ENCODE measurements around the gene OR7D2.
"Not testable (repeated sequence)": the region's sequence is repeated elsewhere in the genome, so short reads cannot be mapped to it uniquely, and the experiment has no call there.

The OR7D2 gene

DNA sequence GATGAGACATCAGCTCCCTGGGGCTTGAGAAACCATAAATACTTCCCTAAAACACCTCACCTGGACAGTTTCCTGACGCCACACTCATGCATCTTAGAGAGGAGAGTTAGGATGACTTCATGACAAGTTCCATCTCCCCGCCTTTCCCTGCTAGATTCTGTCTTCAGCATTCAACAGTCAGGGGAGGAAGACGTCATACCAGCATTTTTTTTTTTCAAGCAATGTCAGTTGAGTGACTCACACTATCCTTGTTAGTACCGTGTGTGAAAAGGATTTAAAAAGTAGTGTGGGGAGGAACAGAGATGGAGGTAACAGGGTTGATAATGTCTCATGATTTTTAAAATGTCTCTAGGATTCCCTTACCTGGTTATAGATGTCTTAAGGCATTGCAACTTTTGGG lies at the start of gene OR7D2:
Gene OR7D2, plus strand, starts transcription at position 79 of the 400 bp plus-strand sequence. CDS start 6,803 bp downstream, outside the sequence.
- peak; percentile 20 for DNase-seq (ENCODE audit: low read depth)

- DNase-seq (ENCODE audit: low read depth), result no peak
Observed at GRCh38 chr19:9130965-9131364, 47.8 kb upstream of the OR7D2 start.

GRCh38 chr19:9132422-9132821 lies 46.4 kb upstream of the OR7D2 start:
- DNase-seq (ENCODE audit: low read depth), result no peak

- no peak for DNase-seq (ENCODE audit: low read depth)
Observed at GRCh38 chr19:9139609-9140158, 39.1 kb upstream of the OR7D2 start.

GRCh38 chr19:9140159-9140874 lies 38.5 kb upstream of the OR7D2 start, which contains the start of gene ZNF317:
Gene ZNF317 (plus strand): TSS chr19:9140397. CDS start chr19:9156017, 15,620 bp downstream.
- peak; percentile 89 for DNase-seq (ENCODE audit: low read depth)

DNA sequence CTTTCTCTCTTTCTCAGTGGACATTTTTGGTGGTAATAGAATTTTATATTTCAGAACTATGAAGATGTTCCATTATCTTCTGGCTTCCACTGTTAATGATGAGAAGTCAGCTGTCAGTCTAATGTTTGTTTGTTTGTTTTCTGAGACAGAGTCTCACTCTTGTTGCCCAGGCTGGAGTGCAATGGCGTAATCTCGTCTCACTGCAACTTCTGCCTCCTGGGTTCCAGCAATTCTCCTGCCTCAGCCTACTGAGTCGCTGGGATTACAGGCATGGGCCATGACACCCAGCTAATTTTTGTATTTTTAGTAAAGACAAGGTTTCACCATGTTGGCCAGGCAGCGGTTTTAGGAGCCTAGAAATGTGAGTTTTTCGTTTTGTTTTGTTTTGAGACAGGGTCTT lies 33.9 kb upstream of the OR7D2 start:
- DNase-seq (ENCODE audit: low read depth), result no peak

DNA sequence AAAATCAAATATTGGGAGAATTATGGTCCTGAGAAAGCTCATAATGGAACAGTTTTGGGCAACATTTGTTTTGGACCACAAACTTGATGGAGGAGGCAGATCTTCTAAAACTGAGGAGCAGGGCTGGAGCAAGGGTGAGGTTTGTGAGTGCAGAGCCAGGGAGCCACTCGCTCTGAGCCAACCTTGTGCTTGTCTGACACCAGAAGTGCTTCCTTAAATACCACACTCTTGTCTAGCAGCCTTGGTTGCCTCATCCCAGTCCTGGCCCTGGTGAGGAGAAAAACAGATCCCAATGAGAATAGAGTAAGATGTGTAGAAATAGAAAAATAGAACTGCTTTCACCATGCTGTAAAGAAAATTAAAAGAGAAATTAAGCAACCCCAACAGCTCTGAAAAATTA lies 31.9 kb upstream of the OR7D2 start:
- DNase-seq (ENCODE audit: low read depth), result no peak

DNA sequence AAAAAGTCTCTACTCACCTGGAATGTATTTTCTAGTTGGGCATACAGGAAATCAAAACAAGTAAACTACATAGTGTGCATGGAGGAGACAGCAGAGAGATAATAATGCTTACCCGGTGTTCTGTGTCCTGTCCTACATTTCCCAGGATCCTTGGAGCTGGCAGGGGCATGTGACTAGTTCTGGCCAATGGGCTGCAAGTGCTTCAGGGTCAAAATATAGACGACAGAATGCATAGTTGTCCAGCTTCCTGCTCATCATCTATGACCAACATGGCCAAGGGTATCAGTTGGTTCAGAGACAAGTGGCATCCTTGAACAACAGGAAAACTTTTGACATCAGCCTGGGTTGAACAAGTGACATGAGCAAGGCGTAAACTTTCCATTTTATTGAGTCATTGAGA lies 30.1 kb upstream of the OR7D2 start:
- no peak for DNase-seq (ENCODE audit: low read depth)

GRCh38 chr19:9149997-9150396 lies 28.8 kb upstream of the OR7D2 start:
- DNase-seq (ENCODE audit: low read depth), result no peak

DNA sequence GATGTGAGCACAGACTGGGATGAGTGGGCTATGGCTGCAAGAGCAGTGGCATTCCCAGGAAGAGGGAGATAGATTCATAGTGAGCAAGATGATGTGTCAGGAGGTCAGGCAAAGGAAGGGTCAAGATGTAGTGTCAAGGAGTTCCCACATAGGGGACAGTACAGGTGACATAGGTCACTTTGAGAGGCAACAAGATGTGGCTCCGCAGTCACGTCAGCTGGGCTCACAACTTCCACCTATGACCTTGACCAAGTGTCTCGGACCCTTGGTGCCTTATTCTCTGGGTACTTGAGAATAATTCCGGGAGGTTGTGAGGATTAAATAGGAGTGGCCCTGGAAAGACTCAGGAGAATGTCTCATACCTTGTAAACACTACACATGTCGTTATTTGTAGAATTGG lies 28.1 kb upstream of the OR7D2 start:
- DNase-seq (ENCODE audit: low read depth), result no peak

- DNase-seq (ENCODE audit: low read depth), result no peak
Observed at GRCh38 chr19:9151367-9151766, 27.4 kb upstream of the OR7D2 start.

DNA sequence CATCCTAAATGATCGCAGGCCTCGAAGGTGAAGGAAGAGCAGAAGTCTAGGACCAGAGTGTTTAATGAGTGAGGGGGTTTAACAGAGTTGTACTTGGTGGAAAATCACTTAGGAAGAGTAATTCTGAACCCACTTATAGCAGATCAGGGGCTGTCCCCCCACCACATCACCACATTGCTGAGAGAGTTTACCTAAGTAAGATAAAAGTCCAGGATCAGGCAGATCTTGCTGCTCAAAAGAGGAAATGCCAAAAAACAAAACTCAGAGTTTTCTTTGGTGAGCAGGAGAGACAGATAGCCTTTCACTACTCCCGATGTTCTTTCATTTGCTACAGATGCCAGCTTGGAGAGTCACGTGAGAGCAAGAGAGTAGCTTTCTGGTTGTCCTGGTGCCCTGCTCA lies 23.2 kb upstream of the OR7D2 start:
- no peak for DNase-seq (ENCODE audit: low read depth)

GRCh38 chr19:9156304-9156703 lies 22.5 kb upstream of the OR7D2 start:
- DNase-seq (ENCODE audit: low read depth), result no peak

DNA sequence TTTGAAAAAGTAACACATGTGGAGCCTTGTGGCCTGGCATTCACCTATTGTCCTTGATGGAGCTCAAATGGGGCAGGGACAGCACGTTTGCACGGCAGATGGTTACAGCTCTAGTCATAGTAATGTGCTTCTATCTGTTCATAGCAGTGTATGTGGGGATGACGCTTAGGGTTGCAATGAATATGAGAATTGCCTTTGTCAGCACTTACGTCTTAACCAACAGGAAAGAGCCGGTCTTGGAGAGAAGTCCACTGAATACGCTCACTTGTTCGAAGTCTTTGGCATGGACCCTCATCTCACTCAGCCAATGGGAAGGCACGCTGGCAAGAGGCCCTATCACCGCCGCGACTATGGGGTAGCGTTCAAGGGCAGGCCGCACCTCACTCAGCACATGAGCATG lies 18.9 kb upstream of the OR7D2 start:
- no peak for DNase-seq (ENCODE audit: low read depth)

DNA sequence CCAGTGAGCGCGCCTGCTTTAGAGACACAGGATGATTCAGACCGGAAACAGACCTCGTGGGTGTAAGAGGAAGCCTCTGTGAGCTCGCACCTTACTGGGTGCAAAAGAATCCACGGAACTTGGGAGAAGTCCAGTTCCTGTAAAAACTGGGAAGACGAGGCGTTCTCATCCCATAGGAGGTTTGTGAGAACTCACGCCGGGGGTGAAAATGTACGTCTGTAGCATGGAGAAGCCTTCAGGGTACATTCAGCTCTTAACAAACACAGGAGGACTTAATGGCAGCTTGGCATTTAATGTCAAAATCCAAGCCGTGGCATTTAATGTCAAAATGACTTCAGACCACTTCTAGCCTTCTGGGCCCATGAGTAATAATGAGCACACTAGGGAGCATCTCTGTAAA lies 17.4 kb upstream of the OR7D2 start:
- DNase-seq (ENCODE audit: low read depth), result no peak

DNA sequence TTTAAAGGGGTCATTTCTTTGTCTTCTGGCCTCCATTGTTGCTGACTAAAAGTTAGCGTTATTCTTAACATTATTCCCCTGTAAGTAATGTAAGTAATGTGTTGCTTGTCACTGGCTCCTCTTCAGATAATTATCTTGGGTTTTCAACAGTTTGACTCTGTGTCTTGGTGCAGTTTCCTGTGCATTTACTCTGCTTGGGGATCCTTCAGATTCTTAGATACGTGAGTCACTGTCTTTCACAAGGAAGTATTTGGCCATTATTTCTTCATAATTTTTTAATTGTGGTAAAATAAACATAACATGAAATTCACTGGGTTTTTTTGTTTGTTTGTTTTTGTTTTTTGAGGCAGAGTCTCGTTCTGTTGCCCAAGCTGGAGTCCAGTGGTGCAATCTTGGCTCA lies 13.5 kb upstream of the OR7D2 start:
- peak; percentile 73 for DNase-seq (ENCODE audit: low read depth)

DNA sequence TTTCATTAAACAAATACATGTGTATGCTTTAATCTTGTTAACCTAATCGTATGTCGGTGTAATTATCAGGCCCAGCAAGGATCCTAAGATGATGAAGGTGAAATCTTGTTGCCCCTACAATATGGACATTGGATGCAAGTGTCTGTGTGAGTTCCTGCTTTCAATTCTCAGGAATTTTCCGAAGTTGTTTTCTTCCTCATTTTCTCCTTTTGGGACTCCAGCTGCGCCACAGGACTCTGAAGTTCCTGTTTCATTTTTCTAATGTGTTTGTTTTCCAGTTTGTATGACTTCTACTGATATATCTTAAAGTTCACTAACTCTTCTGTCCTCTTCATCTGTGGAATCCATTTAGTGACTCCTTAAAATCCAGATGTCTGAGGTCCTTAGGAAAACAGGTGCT lies 11.9 kb upstream of the OR7D2 start:
- no peak for DNase-seq (ENCODE audit: low read depth)

DNA sequence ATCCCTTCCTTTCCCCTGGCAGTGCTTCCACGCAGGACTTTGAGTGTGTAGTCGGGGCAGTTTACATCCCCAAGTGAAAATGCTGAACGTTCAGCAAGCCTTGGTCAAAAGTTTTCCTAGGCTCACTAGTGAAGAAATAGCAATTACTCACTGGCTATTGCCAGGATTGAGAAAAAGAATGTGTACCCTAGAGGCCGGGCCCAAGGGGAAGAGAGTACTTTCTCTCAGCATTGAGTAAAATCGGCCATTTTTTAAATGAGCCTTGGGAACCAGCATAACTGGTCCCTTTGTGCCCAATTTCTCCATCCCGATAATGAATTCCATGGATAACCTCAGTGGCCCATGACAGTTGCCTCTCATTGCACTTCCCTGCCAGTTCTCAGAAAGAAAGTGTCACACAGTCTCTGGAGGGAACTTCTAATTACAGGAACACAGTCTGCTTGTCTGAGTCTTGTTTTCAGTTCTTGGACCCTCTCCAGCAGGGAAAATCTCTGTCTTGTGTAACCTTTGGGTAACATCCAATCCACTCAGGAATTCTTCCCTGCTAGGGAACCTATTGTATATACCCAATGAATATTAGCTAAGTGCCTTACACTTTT lies 7.3 kb upstream of the OR7D2 start:
- peak; percentile 47 for DNase-seq (ENCODE audit: low read depth)

- no peak for DNase-seq (ENCODE audit: low read depth)
Observed at GRCh38 chr19:9175326-9175725, 3.5 kb upstream of the OR7D2 start.

- DNase-seq (ENCODE audit: low read depth), result no peak
Observed at GRCh38 chr19:9183000-9183399, 4.2 kb downstream of the OR7D2 start.

GRCh38 chr19:9187191-9187590 lies 8.4 kb downstream of the OR7D2 start:
- DNase-seq (ENCODE audit: low read depth), result no peak

DNA sequence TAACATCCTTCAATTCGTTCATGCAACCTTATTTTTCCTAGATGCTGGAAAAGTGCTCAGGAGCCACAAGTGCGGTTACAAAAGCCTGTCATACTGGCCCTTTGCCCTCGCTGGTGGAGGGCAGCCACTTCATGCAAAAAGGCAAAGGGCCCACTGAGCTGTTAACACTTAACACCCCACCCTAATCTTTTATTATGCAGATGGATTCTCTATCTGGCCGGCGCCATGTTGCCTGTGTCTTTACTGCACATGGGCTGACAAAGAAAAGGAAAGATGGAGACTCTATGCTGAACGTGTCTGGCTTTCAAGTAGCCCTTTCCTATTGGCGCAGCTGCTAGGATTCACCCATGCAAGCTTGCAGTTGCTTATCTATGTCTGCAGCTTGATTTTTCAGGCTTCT lies 10.8 kb downstream of the OR7D2 start:
- DNase-seq (ENCODE audit: low read depth), result no peak

DNA sequence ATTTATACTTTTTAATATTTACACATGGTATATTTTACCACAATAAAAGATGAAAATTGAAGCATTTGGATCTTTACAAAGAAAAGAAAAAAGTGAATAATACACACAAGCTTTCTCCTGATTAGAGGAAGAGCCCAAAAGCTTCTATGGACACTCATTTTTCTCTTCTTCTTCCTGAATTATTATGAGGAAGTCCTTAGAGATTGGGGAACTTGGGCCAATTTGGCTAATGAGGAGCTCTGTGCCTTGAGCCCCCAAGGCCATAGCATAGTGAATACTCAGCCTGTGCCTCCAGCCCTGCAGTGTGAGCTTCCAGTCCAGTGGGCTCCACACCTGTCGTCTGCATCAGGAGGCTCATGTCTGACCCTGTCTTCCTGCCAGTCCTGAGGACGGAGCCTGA lies 19.3 kb downstream of the OR7D2 start:
- DNase-seq (ENCODE audit: low read depth), result not testable (repeated sequence)

Measured in iris pigment epithelial cell (primary cell).